Gastroesophageal sphincter (tissue), 4 donors: Measurements from ENCODE around the gene CES3. TPM values are rescaled to one million over a fixed set of nuclear protein-coding genes. Genes with fewer than 3 reads are reported as not detected.

Experiments
- ATAC-seq: fragments of 150-250 bp; one replicate; pipeline ENCODE4 v1.9.1; 2016; ENCODE audit warnings: mild to moderate bottlenecking, moderate library complexity
- H3K27ac ChIP-seq, 4 donors: fragments of 200-600 bp; sonication (generic) in 3 of 4; 1 replicate in 3 of 4; 2 replicates in 1 of 4; pipeline ENCODE4 v1.5.1; 2016 to 2019
- H3K27me3 ChIP-seq: fragments of 200-600 bp; sonication (generic); one replicate; pipeline ENCODE4 v1.5.1; 2019
- H3K36me3 ChIP-seq, 2 donors: fragments of 200-600 bp; sonication (generic); one replicate each; pipeline ENCODE4 v1.5.1; 2019; ENCODE audit warnings: control low read depth in 1 of 2
- H3K4me1 ChIP-seq, 3 donors: fragments of 200-600 bp; sonication (generic); 1 replicate in 2 of 3; 2 replicates in 1 of 3; pipeline ENCODE4 v1.5.1; 2016 to 2019; ENCODE audit warnings: control low read depth in 2 of 3
- H3K4me3 ChIP-seq, 2 donors: fragments of 200-600 bp; sonication (generic); one replicate each; pipeline ENCODE4 v1.5.1; 2019; ENCODE audit warnings: mild to moderate bottlenecking in 1 of 2, moderate library complexity in 1 of 2
- H3K9me3 ChIP-seq, 3 donors: fragments of 200-600 bp; sonication (generic); one replicate each; pipeline ENCODE4 v1.5.1; 2017 to 2019; ENCODE audit warnings: control low read depth in 2 of 3
- CTCF ChIP-seq, 4 experiments: fragments of 200-600 bp in 2 of 4; fragments of 450-650 bp in 2 of 4; sonication (generic) in 1 of 4; IDR thresholded peaks; one replicate each; pipeline ENCODE4 v1.5.1; 2017 to 2019; ENCODE audit warnings: antibody characterized with exemption in 4 of 4, mild to moderate bottlenecking in 2 of 4, moderate library complexity in 2 of 4
- EP300 ChIP-seq: sonication (generic); formaldehyde crosslinking; IDR thresholded peaks from one replicate; pipeline ENCODE4 v1.6.1; 2017; ENCODE audit warnings: antibody characterized with exemption, mild to moderate bottlenecking
- POLR2A ChIP-seq, 2 donors: fragments of 450-650 bp; IDR thresholded peaks; one replicate each; pipeline ENCODE4 v1.6.1; 2017; ENCODE audit warnings: antibody characterized with exemption in 2 of 2, mild to moderate bottlenecking in 2 of 2, moderate library complexity in 1 of 2
- POLR2AphosphoS5 ChIP-seq: sonication (generic); formaldehyde crosslinking; IDR thresholded peaks from one replicate; pipeline ENCODE4 v1.6.1; 2017; ENCODE audit warnings: antibody characterized with exemption
- WGBS, 2 donors: methylation state at CpG; one replicate each; pipeline ENCODE4 v1.1.5; 2018; ENCODE audit warnings: low coverage in 1 of 2; 5-methylcytosine and 5-hydroxymethylcytosine counted together
- total RNA-seq, 4 donors: library from RNA; depleted of rRNA; stranded (reverse); fragments of >200 nt; gene quantifications; one replicate each; pipeline ENCODE4 v1.1.0, GENCODE V29; 2016

The CES3 gene
- total RNA-seq, 4 donors from 2014 or later, result 0.13 to 0.49 (median 0.39) TPM; not detected in 1

GRCh38 chr16:66948134-66948836 lies 12.8 kb upstream of the CES3 start:
- peaks cover 0 to 9% of the 10 kb centered on the region in 2 donors for H3K36me3 ChIP-seq
- WGBS, 2 donors, result 0% methylated on average over 1 of the region's 44 CpGs; no CpG with 5 or more reads in 1 of the 2 donors
- TF ChIP-seq POLR2A (IDR thresholded peaks at IDR 0.05) (no peak), POLR2AphosphoS5 (no peak), EP300 (no peak), CTCF (IDR thresholded peaks at IDR 0.05) (no peak)
- no peaks in the 10 kb centered on the region for H3K9me3 ChIP-seq
- peak; percentile 56 for ATAC-seq
- peaks cover 0 to 27% (median 9%) of the 10 kb centered on the region in 3 donors for H3K4me1 ChIP-seq
- H3K4me3 ChIP-seq, result peak overlapping the region; percentile 52 to 58
- peak overlapping the region in 1 of 4 donors; percentile 41 for H3K27ac ChIP-seq
- peaks cover 6% of the 10 kb centered on the region for H3K27me3 ChIP-seq

GRCh38 chr16:66948837-66949225 lies 12.2 kb upstream of the CES3 start:
- 17% methylated on average over 7 of the region's 21 CpGs; no CpG with 5 or more reads in 1 of the 2 donors for WGBS, 2 donors
- Histone ChIP-seq H3K27me3 (peaks cover 6% of the 10 kb centered on the region), H3K36me3 (peaks cover 0 to 3% of the 10 kb centered on the region in 2 donors), H3K9me3 (no peaks in the 10 kb centered on the region), H3K4me1 (peaks cover 0 to 27% (median 9%) of the 10 kb centered on the region in 3 donors), H3K4me3 (peak overlapping the region; percentile 52 to 58), H3K27ac (no peak overlapping the region)
- no peak for ATAC-seq
- no peak for TF ChIP-seq EP300
- no peak for TF ChIP-seq CTCF (IDR thresholded peaks at IDR 0.05)
- no peak for TF ChIP-seq POLR2A (IDR thresholded peaks at IDR 0.05)
- no peak for TF ChIP-seq POLR2AphosphoS5

GRCh38 chr16:66949472-66949871 lies 11.6 kb upstream of the CES3 start:
- no peak overlapping the region for H3K27ac ChIP-seq
- TF ChIP-seq EP300, result no peak
- TF ChIP-seq POLR2AphosphoS5, result no peak
- no peak for TF ChIP-seq POLR2A (IDR thresholded peaks at IDR 0.05)
- no peaks in the 10 kb centered on the region for H3K36me3 ChIP-seq
- 78 to 82% methylated on average over 3 to 6 of the region's 6 CpGs for WGBS, 2 donors
- ATAC-seq, result no peak
- H3K4me1 ChIP-seq, result peaks cover 0 to 27% (median 9%) of the 10 kb centered on the region in 3 donors
- peaks cover 6% of the 10 kb centered on the region for H3K27me3 ChIP-seq
- no peaks in the 10 kb centered on the region for H3K9me3 ChIP-seq
- no peak overlapping the region for H3K4me3 ChIP-seq

- Histone ChIP-seq H3K9me3 (no peaks in the 10 kb centered on the region), H3K27ac (no peak overlapping the region), H3K4me3 (no peak overlapping the region), H3K27me3 (peaks cover 6% of the 10 kb centered on the region), H3K4me1 (peaks cover 0 to 27% (median 9%) of the 10 kb centered on the region in 3 donors), H3K36me3 (no peaks in the 10 kb centered on the region)
- TF ChIP-seq EP300, result no peak
- TF ChIP-seq POLR2AphosphoS5, result no peak
- no peak for TF ChIP-seq POLR2A (IDR thresholded peaks at IDR 0.05)
- no peak for TF ChIP-seq CTCF (IDR thresholded peaks at IDR 0.05)
- no peak for ATAC-seq
- WGBS, 2 donors, result 69 to 73% methylated on average over 2 of the region's 2 CpGs
Measured at GRCh38 chr16:66950437-66950836, 10.6 kb upstream of the CES3 start.

- WGBS, 2 donors, result 71 to 82% methylated on average over 3 to 4 of the region's 4 CpGs
- Histone ChIP-seq H3K27ac (no peak overlapping the region), H3K4me1 (peaks cover 0 to 27% (median 9%) of the 10 kb centered on the region in 3 donors), H3K36me3 (no peaks in the 10 kb centered on the region), H3K9me3 (no peaks in the 10 kb centered on the region), H3K27me3 (peaks cover 6% of the 10 kb centered on the region), H3K4me3 (no peak overlapping the region)
- TF ChIP-seq CTCF (IDR thresholded peaks at IDR 0.05), result no peak
- TF ChIP-seq EP300, result no peak
- TF ChIP-seq POLR2A (IDR thresholded peaks at IDR 0.05), result no peak
- no peak for TF ChIP-seq POLR2AphosphoS5
- ATAC-seq, result no peak
Measured at GRCh38 chr16:66950971-66951790, 9.9 kb upstream of the CES3 start.
